B cell (primary cell): ENCODE data around the gene CCDC63. TPM values are rescaled to one million over a fixed set of nuclear protein-coding genes. Genes with fewer than 3 reads are reported as not detected.

Experiments used
- ATAC-seq: fragments of 200-7000 bp; cut with Tn5 transposase; one replicate; pipeline ENCODE4 v1.10.0; 2021; ENCODE audit warnings: low read depth, mild to moderate bottlenecking, moderate number of reproducible peaks, moderate library complexity
- CTCF ChIA-PET: fragments of 350-600 bp; sonication (Branson Sonifier 250); formaldehyde crosslinking; loops from one replicate; lab custom pipeline; 2021; ENCODE audit warnings: antibody characterized with exemption, inconsistent platforms; lab: Charles Lee
- POLR2A ChIA-PET: fragments of 350-600 bp; sonication (Branson Sonifier 250); formaldehyde crosslinking; loops from one replicate; lab custom pipeline; 2021; ENCODE audit warnings: antibody characterized with exemption; lab: Charles Lee
- DNase-seq: peaks from one replicate; pipeline ENCODE4 v3.0.0; 2013
- H2AFZ ChIP-seq: 2 replicates; pipeline ENCODE4 v1.6.1; 2012; ENCODE audit warnings: mild to moderate bottlenecking, low read depth, low read length; ENCODE audit not compliant: insufficient read depth, poor library complexity, severe bottlenecking
- H3K27ac ChIP-seq, 2 donors: 1 replicate in 1 of 2; 2 replicates in 1 of 2; pipeline ENCODE4 v1.5.1; 2012 to 2013; ENCODE audit warnings: low read length in 2 of 2, mild to moderate bottlenecking in 2 of 2, moderate library complexity in 1 of 2
- H3K27me3 ChIP-seq, 4 experiments: fragments of 200-600 bp in 1 of 4; sonication (generic) in 1 of 4; replicated peaks in 1 of 4; 1 replicate in 2 of 4; 2 replicates in 2 of 4; pipeline versions ENCODE4 v1.6.1 to v1.7.0; 2013 to 2016; ENCODE audit warnings: low read length in 3 of 4, mild to moderate bottlenecking in 2 of 4, mixed read lengths in 1 of 4, moderate library complexity in 1 of 4; ENCODE audit not compliant: insufficient read depth in 4 of 4, control insufficient read depth in 3 of 4; ENCODE audit errors: control extremely low read depth in 1 of 4
- H3K36me3 ChIP-seq, 2 experiments: replicated peaks in 1 of 2; 1 replicate in 1 of 2; 2 replicates in 1 of 2; pipeline versions ENCODE4 v1.6.1 to v1.7.1; 2013; ENCODE audit warnings: low read length in 1 of 2; ENCODE audit not compliant: insufficient read depth in 2 of 2, control insufficient read depth in 1 of 2; ENCODE audit errors: control extremely low read depth in 1 of 2, extremely low read depth in 1 of 2
- H3K4me1 ChIP-seq, 2 donors: fragments of 200-600 bp in 1 of 2; sonication (generic) in 1 of 2; 1 replicate in 1 of 2; 2 replicates in 1 of 2; pipeline versions ENCODE4 v1.5.1 to v1.6.1; 2013 to 2017; ENCODE audit warnings: low read length in 2 of 2; ENCODE audit not compliant: control insufficient read depth in 2 of 2, insufficient read depth in 2 of 2
- H3K4me2 ChIP-seq: replicated peaks from 2 replicates; pipeline ENCODE3; 2012; ENCODE audit warnings: mild to moderate bottlenecking, low read depth, low read length; ENCODE audit not compliant: poor library complexity, severe bottlenecking
- H3K4me3 ChIP-seq, 5 experiments: fragments of 200-600 bp in 1 of 5; sonication (generic) in 1 of 5; 1 replicate in 3 of 5; 2 replicates in 2 of 5; pipeline versions ENCODE4 v1.5.1 to v1.7.0; 2011 to 2016; ENCODE audit warnings: low read length in 4 of 5, mild to moderate bottlenecking in 4 of 5, low read depth in 2 of 5, control low read depth in 1 of 5, moderate library complexity in 1 of 5; ENCODE audit not compliant: insufficient read depth in 1 of 5; ENCODE audit errors: control extremely low read depth in 1 of 5, extremely low read depth in 1 of 5
- H3K79me2 ChIP-seq: fragments of 200-600 bp; sonication (generic); one replicate; pipeline ENCODE4 v1.6.0; 2016; ENCODE audit warnings: low read length; ENCODE audit not compliant: control insufficient read depth, insufficient read depth
- H3K9ac ChIP-seq: fragments of 200-600 bp; sonication (generic); 2 replicates; pipeline ENCODE4 v1.6.1; 2017; ENCODE audit warnings: mild to moderate bottlenecking, low read length, moderate library complexity
- H3K9me3 ChIP-seq, 3 donors: one replicate each; pipeline versions ENCODE4 v1.6.1 to v1.7.1; 2013; ENCODE audit warnings: low read length in 2 of 3; ENCODE audit not compliant: control insufficient read depth in 2 of 3, insufficient read depth in 1 of 3; ENCODE audit errors: control extremely low read depth in 1 of 3
- H4K20me1 ChIP-seq: 2 replicates; pipeline ENCODE4 v1.6.0; 2012; ENCODE audit warnings: mild to moderate bottlenecking, low read length; ENCODE audit not compliant: insufficient read depth, control insufficient read depth, poor library complexity, severe bottlenecking
- H3K27ac Mint-ChIP-seq: one replicate; pipeline ENCODE4 v1.8.0; 2021; ENCODE audit warnings: mixed read lengths
- H3K27me3 Mint-ChIP-seq: one replicate; pipeline ENCODE4 v1.8.0; 2021; ENCODE audit warnings: mixed read lengths
- H3K4me1 Mint-ChIP-seq: one replicate; pipeline ENCODE4 v1.8.0; 2021; ENCODE audit warnings: mixed read lengths
- H3K4me3 Mint-ChIP-seq: one replicate; pipeline ENCODE4 v1.8.0; 2021; ENCODE audit warnings: mixed read lengths
- H3K9me3 Mint-ChIP-seq: one replicate; pipeline ENCODE4 v1.8.0; 2022; ENCODE audit warnings: mixed read lengths; ENCODE audit not compliant: insufficient read depth
- EZH2 ChIP-seq: IDR thresholded peaks from 2 replicates; pipeline ENCODE4 v1.6.1; 2012; ENCODE audit warnings: borderline replicate concordance, low read depth, mild to moderate bottlenecking, moderate library complexity, low read length; ENCODE audit not compliant: insufficient read depth, poor library complexity, severe bottlenecking
- WGBS: methylation state at CpG from one replicate; pipeline ENCODE4 v1.1.5; 2013; ENCODE audit warnings: missing lambda C conversion rate; ENCODE audit not compliant: insufficient coverage; 5-methylcytosine and 5-hydroxymethylcytosine counted together
- intact Hi-C: fragments of 100-400 bp; cut with micrococcal nuclease; formaldehyde crosslinking; loops from one replicate; pipeline ENCODE4 v1.10.0; 2022
- polyA plus RNA-seq: library from polyadenylated mRNA; depleted of rRNA; stranded (reverse); fragments of >200 nt; gene quantifications from 2 replicates; pipeline ENCODE4 v1.2.3, GENCODE V29; 2012
- total RNA-seq, 2 donors: library from RNA; stranded (reverse); fragments of 120-200 nt in 1 of 2; gene quantifications; 1 replicate in 1 of 2; 2 replicates in 1 of 2; pipeline versions ENCODE4 v1.2.3 to v1.2.4, GENCODE V29; 2013 to 2022
- TF ChIP-seq, protein P1 (sequence below): fragments of 200-600 bp; IDR thresholded peaks from one replicate; pipeline ENCODE4 v1.8.0; 2022; ENCODE audit warnings: antibody characterized with exemption, mild to moderate bottlenecking

CCDC63 gene
- total and polyA plus RNA-seq, 2 donors (not counting 1 experiment from before 2014, with no cell fraction given) = not detected

DNA sequence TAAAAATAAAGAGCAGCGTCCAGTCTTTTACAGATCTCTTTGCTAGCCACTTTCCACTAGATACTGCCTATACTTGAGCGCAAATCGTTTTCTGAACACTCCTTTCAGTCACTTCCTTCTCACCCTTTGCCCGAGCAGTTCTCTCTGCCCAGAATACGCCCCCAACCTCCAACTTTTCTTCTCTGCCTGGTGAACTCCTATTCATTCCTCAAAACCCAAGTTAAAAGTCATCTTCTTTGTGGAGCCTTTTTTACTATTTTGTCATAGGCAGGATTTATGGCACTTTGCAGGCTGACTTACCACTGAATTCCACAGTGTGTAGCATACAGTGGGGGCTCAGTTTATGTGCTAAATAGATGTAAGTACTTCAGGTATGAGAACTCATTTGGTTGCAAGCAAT lies 4.0 kb downstream of the CCDC63 start:
- ChIA-PET CTCF (no interaction called here), POLR2A (no interaction called here)
- Histone ChIP-seq H2AFZ (no peak overlapping the region), H3K4me3 (no peak overlapping the region), H3K9me3 (peaks cover 0 to 4% (median 0%) of the 10 kb centered on the region in 3 donors), H3K4me1 (peaks cover 4 to 14% of the 10 kb centered on the region in 2 donors), H3K79me2 (no peaks in the 10 kb centered on the region), H3K9ac (no peak overlapping the region), H3K4me2 (no peak overlapping the region), H3K27me3 (peaks cover 0 to 13% (median 5%) of the 10 kb centered on the region in 4 experiments), H4K20me1 (no peaks in the 10 kb centered on the region), H3K36me3 (no peaks in the 10 kb centered on the region), H3K27ac (no peak overlapping the region)
- peaks cover 10% of the 10 kb centered on the region for H3K4me1 Mint-ChIP-seq
- TF ChIP-seq, protein P1, sequence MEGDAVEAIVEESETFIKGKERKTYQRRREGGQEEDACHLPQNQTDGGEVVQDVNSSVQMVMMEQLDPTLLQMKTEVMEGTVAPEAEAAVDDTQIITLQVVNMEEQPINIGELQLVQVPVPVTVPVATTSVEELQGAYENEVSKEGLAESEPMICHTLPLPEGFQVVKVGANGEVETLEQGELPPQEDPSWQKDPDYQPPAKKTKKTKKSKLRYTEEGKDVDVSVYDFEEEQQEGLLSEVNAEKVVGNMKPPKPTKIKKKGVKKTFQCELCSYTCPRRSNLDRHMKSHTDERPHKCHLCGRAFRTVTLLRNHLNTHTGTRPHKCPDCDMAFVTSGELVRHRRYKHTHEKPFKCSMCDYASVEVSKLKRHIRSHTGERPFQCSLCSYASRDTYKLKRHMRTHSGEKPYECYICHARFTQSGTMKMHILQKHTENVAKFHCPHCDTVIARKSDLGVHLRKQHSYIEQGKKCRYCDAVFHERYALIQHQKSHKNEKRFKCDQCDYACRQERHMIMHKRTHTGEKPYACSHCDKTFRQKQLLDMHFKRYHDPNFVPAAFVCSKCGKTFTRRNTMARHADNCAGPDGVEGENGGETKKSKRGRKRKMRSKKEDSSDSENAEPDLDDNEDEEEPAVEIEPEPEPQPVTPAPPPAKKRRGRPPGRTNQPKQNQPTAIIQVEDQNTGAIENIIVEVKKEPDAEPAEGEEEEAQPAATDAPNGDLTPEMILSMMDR = no peak
- no peak for TF ChIP-seq EZH2
- H3K27ac Mint-ChIP-seq = no peak overlapping the region
- ATAC-seq (no peak), DNase-seq (no peak)
- peaks cover 22% of the 10 kb centered on the region for H3K27me3 Mint-ChIP-seq
- no peak overlapping the region for H3K4me3 Mint-ChIP-seq
- H3K9me3 Mint-ChIP-seq = no peaks in the 10 kb centered on the region
- WGBS = 62% methylated on average over 4 of the region's 5 CpGs
- intact Hi-C loops = no loop called here

DNA sequence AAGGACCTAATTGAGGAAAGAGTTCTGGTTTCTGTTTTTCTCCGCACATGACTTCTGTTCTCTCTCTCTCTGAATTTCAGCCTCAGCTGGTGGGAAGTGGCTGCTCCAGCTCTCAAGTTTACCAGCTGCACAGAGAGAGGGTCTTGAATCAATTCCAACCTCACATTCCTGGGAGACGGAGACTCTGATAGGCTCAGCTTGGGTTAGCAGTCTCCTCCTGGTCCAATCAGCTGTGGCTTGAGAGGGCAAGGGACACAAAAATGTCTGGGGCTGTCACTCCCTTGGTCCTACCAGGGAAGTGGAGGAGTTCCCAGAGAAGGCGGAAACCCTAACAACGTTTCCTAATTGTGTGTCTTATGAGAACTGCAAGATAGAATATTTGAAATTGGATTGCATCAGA lies 7.0 kb downstream of the CCDC63 start:
- H4K20me1 ChIP-seq = no peaks in the 10 kb centered on the region
- Mint-ChIP-seq H3K4me3 (no peak overlapping the region), H3K4me1 (peaks cover 2% of the 10 kb centered on the region), H3K27ac (no peak overlapping the region), H3K27me3 (peaks cover 13% of the 10 kb centered on the region), H3K9me3 (no peaks in the 10 kb centered on the region)
- DNase-seq (no peak), ATAC-seq (no peak)
- H3K36me3 ChIP-seq = no peaks in the 10 kb centered on the region
- H3K4me2 ChIP-seq = no peak overlapping the region
- H3K79me2 ChIP-seq = no peaks in the 10 kb centered on the region
- H3K27me3 ChIP-seq = peaks cover 0 to 4% (median 1%) of the 10 kb centered on the region in 4 experiments
- no peak overlapping the region for H3K27ac ChIP-seq
- ChIA-PET POLR2A (no interaction called here), CTCF (interaction anchor here (0.6 kb wide), 1 partner anchor 34 kb away, joined by 3 read pairs; no protein-coding TSS in a partner anchor)
- no peak for TF ChIP-seq EZH2
- TF ChIP-seq, protein P1 = no peak
- H3K4me1 ChIP-seq = peaks cover 0 to 3% of the 10 kb centered on the region in 2 donors
- H3K9me3 ChIP-seq = no peaks in the 10 kb centered on the region
- peak overlapping the region; percentile 1 for H2AFZ ChIP-seq
- H3K4me3 ChIP-seq = no peak overlapping the region
- no peak overlapping the region for H3K9ac ChIP-seq
- WGBS = 83% methylated on average over 1 of the region's 4 CpGs
- intact Hi-C loops = no loop called here
